NOMO-1 treated with DMSO at 0.1 percent for 48 hours (cell line): Measurements from ENCODE around the gene ADARB2.

Experiments used
- DNase-seq: peaks from one replicate; lab custom pipeline; 2025; ENCODE audit not compliant: unreplicated experiment; lab: John Stamatoyannopoulos, UW

ADARB2 gene

GRCh38 chr10:1509011-1509530 lies 228.3 kb downstream of the ADARB2 start:
- no peak for DNase-seq

GRCh38 chr10:1508096-1508495 lies 229.2 kb downstream of the ADARB2 start:
- DNase-seq = no peak

DNA sequence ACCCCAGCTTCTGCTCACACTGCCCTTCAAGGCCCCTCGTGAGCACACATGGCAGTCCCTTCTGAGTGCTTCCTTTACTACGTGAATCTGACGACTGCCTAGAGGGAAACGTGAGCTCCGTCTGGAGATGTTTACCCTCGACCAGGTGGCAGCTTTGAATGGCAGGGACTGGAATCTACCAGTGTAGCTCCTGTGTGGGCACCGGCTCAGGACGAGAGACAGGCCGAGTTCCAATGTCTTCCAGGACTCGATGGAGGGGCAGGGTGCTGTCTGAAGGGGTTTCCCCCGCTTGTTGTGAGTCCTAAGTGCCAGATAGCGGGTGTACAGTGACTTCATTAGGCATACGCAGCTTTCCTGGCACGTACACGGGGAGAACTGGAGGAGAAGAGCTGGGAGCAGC lies 229.9 kb downstream of the ADARB2 start:
- DNase-seq = no peak

DNA sequence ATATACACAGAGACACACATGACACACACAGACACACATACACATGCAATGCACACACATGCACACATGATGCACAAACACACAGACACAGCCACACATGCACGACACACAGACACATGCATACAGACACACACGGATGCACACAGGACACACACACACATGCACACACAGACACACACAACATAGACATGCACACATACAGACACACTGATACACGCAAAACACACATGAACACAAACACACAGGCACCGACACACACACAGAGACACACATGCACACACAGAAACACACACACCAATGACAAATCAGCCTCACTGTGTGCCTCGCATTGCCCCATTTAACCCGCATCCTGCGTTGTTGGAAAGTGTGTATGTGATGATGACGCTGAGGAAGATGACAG lies 232.4 kb downstream of the ADARB2 start:
- DNase-seq = no peak

GRCh38 chr10:1504286-1504685 lies 233.0 kb downstream of the ADARB2 start:
- DNase-seq = no peak

DNA sequence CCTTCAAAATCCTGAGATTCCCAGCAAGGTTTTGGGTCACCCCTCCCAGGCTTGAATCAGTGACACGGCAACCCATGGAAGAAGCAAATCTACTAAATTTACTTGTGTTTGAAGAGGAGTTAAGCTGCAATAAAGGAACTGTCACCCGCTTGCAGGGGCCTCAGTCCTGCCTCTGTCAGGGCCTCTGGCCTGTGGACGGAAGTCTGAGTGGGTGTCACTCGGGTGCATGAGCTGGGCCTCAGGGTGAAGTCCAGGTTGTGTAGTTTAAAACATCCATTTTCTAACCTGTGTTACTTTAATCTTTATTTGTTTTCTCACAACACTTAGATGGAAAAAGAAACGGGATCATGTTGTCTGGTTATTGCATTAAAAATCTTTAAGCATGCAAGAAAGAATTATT lies 234.9 kb downstream of the ADARB2 start:
- no peak for DNase-seq

DNA sequence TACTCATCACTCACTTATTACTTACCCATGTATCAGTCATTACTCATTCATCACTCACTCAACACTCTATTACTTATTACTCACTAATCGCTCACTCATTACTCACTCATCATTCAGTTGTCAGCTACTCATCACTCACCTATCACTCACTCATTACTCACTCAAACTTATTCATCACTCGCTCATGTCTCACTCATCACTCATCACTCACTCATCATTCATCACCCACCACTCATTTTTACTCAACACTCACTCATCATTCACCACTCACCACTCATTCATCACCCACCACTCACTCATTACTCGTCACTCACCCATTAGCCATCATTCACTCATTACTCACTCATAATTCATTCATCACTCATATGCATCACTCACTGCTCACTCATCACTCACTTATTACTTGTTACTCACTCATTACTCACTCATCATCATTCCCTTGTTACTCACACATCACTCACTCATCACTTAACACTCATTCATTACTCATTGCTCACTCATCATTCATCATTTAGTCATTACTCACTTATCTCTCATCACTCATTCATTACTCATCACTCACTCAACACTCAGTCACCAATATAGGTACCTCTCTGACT lies 237.9 kb downstream of the ADARB2 start:
- no peak for DNase-seq

DNA sequence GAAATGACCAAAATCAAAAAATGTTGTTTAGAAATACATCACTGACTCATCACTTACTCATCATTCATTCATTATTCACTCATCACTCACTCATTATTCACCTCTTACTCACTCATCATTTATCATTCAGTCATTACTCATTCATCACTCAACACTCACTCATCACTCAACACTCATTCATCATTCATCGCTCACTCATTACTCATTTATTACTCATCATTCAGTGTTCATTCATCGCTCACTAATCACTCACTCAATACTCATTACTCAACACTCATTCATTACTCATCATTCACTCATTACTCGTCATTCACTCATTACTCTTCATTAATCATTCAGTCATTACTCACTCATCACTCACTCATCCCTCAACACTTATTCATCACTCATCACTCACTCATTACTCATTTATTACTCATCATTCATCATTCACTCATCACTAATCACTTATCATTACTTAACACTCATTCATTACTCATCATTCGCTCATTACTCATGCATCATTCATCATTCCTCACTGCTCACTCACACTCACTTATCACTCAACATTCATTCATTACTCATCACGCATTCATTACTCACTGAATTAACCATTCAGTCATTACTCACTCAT lies 238.5 kb downstream of the ADARB2 start:
- DNase-seq = no peak

- no peak for DNase-seq
Observed at GRCh38 chr10:1495915-1496517, 241.3 kb downstream of the ADARB2 start.

DNA sequence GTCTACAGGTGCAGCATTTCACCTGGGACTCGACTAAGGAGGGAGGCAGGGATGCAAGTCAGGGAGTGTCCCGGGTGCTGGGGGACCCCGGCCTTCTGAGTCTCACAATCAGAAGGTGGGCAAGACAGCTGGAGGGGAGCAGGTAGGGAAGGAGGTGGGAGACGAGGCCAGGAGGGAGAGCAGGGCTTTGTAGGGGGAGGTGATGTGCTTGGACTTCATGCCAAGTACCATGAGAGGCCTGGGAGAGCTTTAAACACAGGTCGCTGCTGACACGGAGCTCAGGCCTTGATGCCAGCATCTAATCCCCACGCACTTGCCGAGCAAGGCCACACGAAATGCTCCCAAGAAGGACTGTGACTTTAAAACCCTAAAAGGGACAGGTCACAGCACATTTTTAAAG lies 244.7 kb downstream of the ADARB2 start:
- no peak for DNase-seq

GRCh38 chr10:1491901-1492300 lies 245.4 kb downstream of the ADARB2 start:
- DNase-seq = no peak

DNA sequence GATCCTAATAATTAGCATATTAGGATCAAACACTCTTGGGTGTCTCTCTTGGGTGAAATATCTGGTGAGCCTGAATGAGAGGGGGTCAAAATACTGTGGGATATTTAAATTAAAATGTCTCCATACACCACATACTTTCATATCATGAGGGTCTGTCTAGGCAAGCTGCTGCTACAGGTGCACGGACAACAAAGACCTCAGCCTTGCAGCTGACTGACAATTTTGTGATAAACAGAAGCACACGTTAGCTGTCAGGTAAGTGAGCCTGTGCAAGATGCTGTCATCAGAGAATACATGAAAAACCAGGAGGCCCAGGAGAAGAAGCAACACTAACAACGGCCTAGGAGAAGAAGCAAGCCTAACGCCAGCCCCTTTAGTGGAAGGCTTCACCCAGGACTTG lies 247.5 kb downstream of the ADARB2 start:
- DNase-seq = no peak

DNA sequence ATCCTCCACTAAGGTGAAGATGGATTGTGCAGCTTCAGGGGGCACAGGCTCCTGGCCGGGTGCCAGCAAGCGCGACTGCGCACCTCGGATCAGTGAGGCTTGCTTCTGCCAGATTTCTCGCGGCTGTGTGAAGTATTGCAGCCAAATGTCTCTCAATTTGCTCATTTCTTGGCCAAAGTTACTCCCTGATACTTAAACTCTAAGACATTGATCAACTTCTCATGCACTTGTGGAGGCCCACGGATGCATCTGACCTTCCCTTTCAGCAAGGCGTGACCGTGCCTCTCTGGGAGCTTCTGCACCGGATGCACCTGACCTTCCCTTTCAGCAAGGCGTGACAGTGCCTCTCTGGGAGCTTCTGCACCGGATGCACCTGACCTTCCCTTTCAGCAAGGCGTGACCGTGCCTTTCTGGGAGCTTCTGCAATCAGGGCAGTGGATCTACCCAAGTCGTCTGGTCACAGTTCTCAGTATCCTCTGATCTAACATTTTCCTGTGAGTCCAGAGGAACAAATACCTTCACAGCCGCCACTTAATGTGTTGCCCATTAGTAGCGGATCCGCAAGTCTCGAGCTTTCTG lies 248.3 kb downstream of the ADARB2 start:
- no peak for DNase-seq

- no peak for DNase-seq
Observed at GRCh38 chr10:1486841-1487687, 250.3 kb downstream of the ADARB2 start.

DNA sequence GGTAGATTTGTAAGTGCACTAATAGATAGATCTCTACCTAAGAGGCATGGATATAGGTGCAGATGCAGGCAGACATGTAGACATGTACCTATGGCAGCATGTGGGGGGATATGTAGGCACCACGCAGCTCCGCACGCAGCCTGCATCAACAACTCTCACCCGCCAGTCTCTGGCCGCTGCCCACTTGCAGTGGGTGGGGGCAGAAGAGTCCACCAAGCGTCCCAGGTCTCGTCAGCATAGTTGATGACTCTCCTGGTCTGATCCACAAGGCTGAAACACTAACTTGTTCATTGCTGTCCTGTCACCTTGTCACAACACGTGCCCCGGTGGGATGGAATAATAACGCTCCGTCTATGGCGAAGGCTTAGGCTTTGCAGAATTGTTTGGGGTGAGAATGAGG lies 252.0 kb downstream of the ADARB2 start:
- DNase-seq = no peak

DNA sequence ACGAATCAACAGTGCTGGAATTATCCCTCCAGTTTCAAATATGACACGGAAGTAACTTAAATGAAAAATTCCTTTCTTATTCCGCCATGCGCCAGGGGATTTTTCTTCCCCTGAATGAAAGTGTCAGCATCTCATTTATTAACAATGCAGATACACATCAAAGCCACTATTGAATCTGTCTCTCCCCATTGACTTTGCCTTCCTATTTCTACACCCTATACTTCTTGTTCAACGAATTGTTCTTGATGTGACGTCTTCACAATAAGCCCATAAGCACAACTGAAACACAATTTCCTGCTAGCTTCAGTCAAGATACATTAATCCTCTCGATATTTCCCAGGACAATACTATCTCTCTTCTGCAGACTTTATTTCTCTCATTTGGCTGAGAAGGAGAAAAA lies 253.5 kb downstream of the ADARB2 start:
- no peak for DNase-seq

GRCh38 chr10:1483246-1483645 lies 254.1 kb downstream of the ADARB2 start:
- DNase-seq = no peak

DNA sequence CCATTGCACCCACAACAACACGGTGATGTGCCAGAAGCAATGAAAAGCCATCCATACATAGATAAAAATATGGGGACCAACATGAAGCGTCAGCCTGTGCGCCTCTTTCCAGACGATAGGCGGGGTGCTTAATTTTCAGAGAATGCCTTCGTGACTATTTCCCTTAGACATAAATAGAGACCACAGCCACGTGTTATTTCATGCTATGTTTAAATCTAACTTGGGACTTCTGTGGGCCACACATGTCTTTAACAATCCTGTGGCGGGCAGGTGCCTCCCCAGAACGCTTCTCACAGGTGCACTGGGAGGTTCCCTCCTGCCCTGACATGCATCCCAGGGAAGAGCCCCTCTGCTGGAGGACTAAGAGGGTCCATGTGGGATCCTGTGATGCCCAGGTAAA lies 259.7 kb downstream of the ADARB2 start:
- DNase-seq = no peak

DNA sequence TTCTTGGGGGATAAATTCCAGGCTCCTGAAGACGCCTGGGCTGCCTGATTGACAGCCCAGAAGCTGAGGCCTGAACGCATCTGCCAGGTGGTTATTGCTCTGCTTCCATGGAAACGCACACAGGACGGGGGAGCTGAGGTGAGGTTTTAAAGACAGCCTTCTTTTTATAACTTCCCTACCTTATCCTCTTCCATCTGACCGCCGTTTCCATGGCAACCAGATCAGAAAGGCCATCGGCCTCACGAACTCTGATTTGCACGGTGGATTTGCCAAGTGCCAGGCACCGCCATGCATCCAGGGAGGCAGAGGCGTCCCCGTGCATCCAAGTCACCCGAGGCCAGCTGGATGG lies 260.9 kb downstream of the ADARB2 start:
- no peak for DNase-seq

DNA sequence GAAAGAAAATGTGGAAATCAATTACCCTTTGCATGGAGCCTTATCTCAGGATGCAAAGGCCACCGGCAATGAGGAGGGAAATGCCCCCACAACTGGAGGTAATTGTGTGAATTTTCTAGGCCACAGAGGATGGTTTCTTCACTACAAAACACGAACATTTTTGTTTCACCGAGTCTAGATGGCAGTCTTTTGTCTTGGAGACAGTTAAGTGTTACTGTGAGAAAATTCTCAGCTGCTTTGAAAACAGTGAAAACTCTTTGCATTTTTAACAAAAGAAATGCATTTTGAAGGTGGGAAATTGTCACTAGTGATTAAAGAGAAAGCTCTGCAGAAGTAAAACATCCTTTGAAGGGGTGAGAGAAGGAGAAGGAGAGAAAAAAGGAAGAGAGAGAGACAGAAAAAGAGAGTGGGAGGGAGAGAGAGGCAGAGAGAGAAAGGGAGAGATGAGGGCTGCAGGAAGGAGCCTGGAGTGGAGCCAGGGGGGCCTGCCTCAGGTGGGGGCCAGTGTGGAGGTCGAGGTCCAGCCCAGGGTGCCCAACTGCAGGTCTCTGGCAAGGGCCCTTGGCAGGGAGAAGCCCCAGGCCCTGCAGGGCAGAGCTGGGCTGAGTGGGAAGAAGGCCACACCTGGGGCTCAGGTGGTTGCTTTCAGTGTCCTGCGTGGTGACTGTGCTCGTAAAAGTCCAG lies 261.4 kb downstream of the ADARB2 start:
- no peak for DNase-seq

GRCh38 chr10:1475098-1475591 lies 262.2 kb downstream of the ADARB2 start:
- DNase-seq = no peak
